Heart left ventricle (tissue), 13 donors: ENCODE data around the gene NPTX1.

ENCODE experiments used
- CTCF ChIP-seq, 12 donors: fragments of 200-600 bp; sonication (generic) in 4 of 12; IDR thresholded peaks; one replicate each; pipeline versions ENCODE4 v1.5.0 to v1.8.0; 2018 to 2022; ENCODE audit warnings: antibody characterized with exemption in 12 of 12, mild to moderate bottlenecking in 5 of 12
- POLR2A ChIP-seq, 2 donors: fragments of 450-650 bp; IDR thresholded peaks; one replicate each; pipeline ENCODE4 v1.6.1; 2017; ENCODE audit warnings: antibody characterized with exemption in 2 of 2, mild to moderate bottlenecking in 2 of 2, moderate library complexity in 2 of 2
- donor health status: ischemic (EF 13 %, LVEDD 7.1; RV severe dilation, severe dysfunction).
- donor health status: DM: no; HTN: yes; CAD: no.
- donor health status: DM: no; HTN: no; CAD: no.
- donor health status: ischemic (EF 25% LVEDD 6.9; RV normal size, moderate dysfunction).
- donor health status: ischemic (EF 25% LVEDD 5.7; RV mildly dilated, moderate dysfunction).
- donor health status: ischemic (EF 35%, LVEDD 5.7; RV mildly dilated, moderate dysfunction).
- donor health status: nonischemic (EF 11% LVEDD 7.7; RV severe dilation, severe dysfunction).
- donor health status: DM: yes; HTN: yes; CAD: no.
- donor health status: PGD.
- donor health status: ischemic (EF 29% LVEDD 5.4; RV normal size, mild dysfunction).
- donor health status: nonischemic (EF 23%, LVEDD 6.1; RV moderate dilation, normal function).

GRCh38 chr17:80424878-80425765, 51.3 kb downstream of the NPTX1 start:
- TF ChIP-seq CTCF (IDR thresholded peaks at IDR 0.05) (no peak), POLR2A (IDR thresholded peaks at IDR 0.05) (no peak)
